ENCODE results near the gene SPAST. TPM values are rescaled to one million over a fixed set of nuclear protein-coding genes. Genes with fewer than 3 reads are reported as not detected.

The SPAST gene
- total RNA-seq, 1 donor from 2014 or later: 35.3 TPM

DNA sequence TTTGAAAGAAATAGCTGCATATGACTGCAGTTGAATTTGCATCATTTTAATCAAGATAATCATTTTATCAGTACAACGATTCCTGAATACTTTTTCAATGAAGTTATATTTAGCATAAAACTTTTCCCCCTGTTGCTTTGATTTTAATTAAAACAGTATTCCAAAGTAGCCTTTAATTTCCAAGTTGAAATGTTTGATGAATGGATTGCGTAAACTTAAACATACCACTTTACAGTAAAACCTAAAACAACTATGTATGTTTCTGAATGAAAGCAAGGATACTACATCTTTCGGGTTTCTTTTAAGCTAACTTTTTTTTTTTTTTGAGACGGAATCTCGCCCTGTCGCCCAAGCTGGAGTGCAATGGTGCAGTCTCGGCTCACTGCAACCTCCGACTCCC lies 1.4 kb downstream of the SPAST start:
- Mint-ChIP-seq H3K4me3 (peak overlapping the region; percentile 97), H3K27me3 (ENCODE audit: low read depth) (no peaks in the 10 kb centered on the region), H3K4me1 (peaks cover 24% of the 10 kb centered on the region), H3K36me3 (peaks cover 1% of the 10 kb centered on the region), H3K27ac (peak overlapping the region; percentile 93), H3K9me3 (no peaks in the 10 kb centered on the region)
- DNase-seq (ENCODE audit: low spot score in 2 of 2, unreplicated experiment in 2 of 2): no peak
- TF ChIP-seq, protein P1, sequence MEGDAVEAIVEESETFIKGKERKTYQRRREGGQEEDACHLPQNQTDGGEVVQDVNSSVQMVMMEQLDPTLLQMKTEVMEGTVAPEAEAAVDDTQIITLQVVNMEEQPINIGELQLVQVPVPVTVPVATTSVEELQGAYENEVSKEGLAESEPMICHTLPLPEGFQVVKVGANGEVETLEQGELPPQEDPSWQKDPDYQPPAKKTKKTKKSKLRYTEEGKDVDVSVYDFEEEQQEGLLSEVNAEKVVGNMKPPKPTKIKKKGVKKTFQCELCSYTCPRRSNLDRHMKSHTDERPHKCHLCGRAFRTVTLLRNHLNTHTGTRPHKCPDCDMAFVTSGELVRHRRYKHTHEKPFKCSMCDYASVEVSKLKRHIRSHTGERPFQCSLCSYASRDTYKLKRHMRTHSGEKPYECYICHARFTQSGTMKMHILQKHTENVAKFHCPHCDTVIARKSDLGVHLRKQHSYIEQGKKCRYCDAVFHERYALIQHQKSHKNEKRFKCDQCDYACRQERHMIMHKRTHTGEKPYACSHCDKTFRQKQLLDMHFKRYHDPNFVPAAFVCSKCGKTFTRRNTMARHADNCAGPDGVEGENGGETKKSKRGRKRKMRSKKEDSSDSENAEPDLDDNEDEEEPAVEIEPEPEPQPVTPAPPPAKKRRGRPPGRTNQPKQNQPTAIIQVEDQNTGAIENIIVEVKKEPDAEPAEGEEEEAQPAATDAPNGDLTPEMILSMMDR (IDR thresholded peaks at IDR 0.05; ENCODE audit: unreplicated experiment): no peak

DNA sequence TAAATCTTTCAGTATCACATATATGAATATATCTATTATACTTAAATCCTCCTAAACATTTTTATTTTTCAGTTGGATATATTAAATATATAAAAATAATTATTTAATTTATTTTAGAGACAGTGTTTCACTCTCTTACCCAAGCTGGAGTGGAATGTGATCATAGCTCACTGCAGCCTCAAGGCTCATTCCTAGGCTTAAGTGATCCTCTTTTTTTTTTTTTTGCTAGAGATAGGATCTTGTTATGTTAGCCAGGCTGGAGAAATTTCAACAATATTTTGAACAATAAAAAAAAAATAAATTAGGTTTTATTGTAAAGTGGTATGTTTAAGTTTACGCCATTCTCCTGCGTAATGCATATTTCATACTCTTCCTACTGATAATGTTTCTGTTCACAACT lies 4.2 kb downstream of the SPAST start:
- no peak overlapping the region for H3K27ac Mint-ChIP-seq
- no peaks in the 10 kb centered on the region for H3K9me3 Mint-ChIP-seq
- peaks cover 1% of the 10 kb centered on the region for H3K36me3 Mint-ChIP-seq
- H3K4me3 Mint-ChIP-seq: no peak overlapping the region
- H3K27me3 Mint-ChIP-seq (ENCODE audit: low read depth): no peaks in the 10 kb centered on the region
- DNase-seq (ENCODE audit: low spot score in 2 of 2, unreplicated experiment in 2 of 2): no peak
- peaks cover 23% of the 10 kb centered on the region for H3K4me1 Mint-ChIP-seq
- TF ChIP-seq, protein P1 (IDR thresholded peaks at IDR 0.05; ENCODE audit: unreplicated experiment): no peak

DNA sequence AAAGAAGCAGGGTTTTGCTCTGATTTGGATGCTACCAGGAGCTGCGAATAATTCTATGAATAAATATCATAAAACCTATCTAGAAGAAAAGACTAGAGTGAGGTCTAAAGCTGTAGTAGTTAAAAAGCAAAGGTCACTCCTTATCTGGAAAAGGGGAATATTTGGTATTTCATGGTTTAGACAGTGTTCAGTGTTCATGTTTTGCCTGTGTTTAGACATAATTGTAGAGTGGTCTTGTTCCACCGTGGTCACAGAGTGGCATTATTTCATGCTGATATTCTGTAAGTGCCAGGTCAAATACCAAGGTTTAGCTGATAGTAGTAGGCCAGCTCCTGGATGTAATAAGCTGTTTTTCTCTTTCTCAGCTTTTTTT lies 10.8 kb downstream of the SPAST start:
- DNase-seq (ENCODE audit: low spot score in 2 of 2, unreplicated experiment in 2 of 2): no peak
- TF ChIP-seq, protein P1 (IDR thresholded peaks at IDR 0.05; ENCODE audit: unreplicated experiment): no peak
- Mint-ChIP-seq H3K36me3 (peaks cover 12% of the 10 kb centered on the region), H3K27me3 (ENCODE audit: low read depth) (no peaks in the 10 kb centered on the region), H3K4me3 (no peak overlapping the region), H3K9me3 (no peaks in the 10 kb centered on the region), H3K4me1 (peaks cover 8% of the 10 kb centered on the region), H3K27ac (no peak overlapping the region)

DNA sequence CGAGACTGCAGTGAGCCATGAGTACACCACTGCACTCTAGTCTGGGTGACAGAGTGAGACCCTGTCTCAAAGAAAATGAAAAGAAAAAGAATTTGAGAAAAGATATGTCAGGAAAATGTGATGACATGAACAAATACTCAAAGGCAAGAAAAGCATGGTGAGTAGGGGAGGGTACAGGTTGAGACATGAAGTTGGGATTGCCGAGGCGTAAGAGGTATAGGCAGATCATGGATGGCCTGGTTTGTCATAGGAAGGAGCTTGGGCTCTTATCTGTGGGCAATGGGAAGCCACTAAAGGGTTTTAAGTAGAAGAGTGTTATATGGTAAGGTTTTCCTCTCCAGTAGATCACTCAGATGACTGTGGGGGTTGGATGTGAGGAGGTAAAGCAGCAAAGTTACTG lies 32.3 kb downstream of the SPAST start:
- TF ChIP-seq, protein P1 (IDR thresholded peaks at IDR 0.05; ENCODE audit: unreplicated experiment): no peak
- Mint-ChIP-seq H3K27me3 (ENCODE audit: low read depth) (no peaks in the 10 kb centered on the region), H3K27ac (no peak overlapping the region), H3K4me1 (no peaks in the 10 kb centered on the region), H3K4me3 (no peak overlapping the region), H3K36me3 (peaks cover 19% of the 10 kb centered on the region), H3K9me3 (peaks cover 5% of the 10 kb centered on the region)
- no peak for DNase-seq (ENCODE audit: low spot score in 2 of 2, unreplicated experiment in 2 of 2)

DNA sequence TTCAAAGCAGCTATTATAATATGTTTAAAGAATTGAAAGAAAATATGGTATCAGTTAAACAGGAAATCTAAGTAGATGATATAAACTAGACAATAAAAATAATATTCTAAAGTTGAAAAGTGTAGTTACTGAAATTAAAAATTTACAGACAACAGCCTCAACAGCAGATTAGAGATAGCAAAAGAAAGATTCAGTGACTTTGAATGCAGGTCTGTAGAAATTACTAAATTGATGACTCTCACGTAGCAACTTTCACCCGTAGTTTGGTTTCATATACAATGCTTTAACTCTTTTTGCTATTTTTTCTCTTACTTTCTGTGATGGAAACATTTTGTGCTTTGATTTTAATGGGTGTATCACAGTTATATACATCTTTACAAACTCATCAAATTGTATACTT lies 44.8 kb downstream of the SPAST start:
- Mint-ChIP-seq H3K4me1 (no peaks in the 10 kb centered on the region), H3K4me3 (no peak overlapping the region), H3K27me3 (ENCODE audit: low read depth) (no peaks in the 10 kb centered on the region), H3K36me3 (peaks cover 58% of the 10 kb centered on the region), H3K9me3 (peaks cover 39% of the 10 kb centered on the region), H3K27ac (no peak overlapping the region)
- TF ChIP-seq, protein P1 (IDR thresholded peaks at IDR 0.05; ENCODE audit: unreplicated experiment): no peak
- DNase-seq (ENCODE audit: low spot score in 2 of 2, unreplicated experiment in 2 of 2): no peak

DNA sequence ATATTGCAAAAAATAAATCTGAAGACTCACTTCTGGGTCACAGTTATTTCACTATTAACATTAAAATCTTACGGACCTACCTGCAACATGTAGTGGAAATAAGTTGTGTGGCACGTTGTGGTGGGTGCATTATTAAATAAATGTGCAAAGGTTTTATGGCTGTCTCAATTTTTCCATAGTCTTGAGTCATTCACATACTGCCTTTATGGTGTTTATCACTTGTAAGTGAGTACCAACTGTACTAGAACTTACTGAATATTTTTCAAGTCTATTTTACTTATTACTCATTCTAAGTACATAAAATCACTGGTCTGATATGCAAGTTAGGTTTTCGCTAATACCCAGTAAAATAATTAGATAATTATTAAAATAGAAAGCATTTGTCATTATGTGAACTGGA lies 54.7 kb downstream of the SPAST start:
- peaks cover 27% of the 10 kb centered on the region for H3K36me3 Mint-ChIP-seq
- no peaks in the 10 kb centered on the region for H3K4me1 Mint-ChIP-seq
- H3K4me3 Mint-ChIP-seq: no peak overlapping the region
- no peak overlapping the region for H3K27ac Mint-ChIP-seq
- no peaks in the 10 kb centered on the region for H3K9me3 Mint-ChIP-seq
- H3K27me3 Mint-ChIP-seq (ENCODE audit: low read depth): no peaks in the 10 kb centered on the region
- no peak for DNase-seq (ENCODE audit: low spot score in 2 of 2, unreplicated experiment in 2 of 2)
- TF ChIP-seq, protein P1 (IDR thresholded peaks at IDR 0.05; ENCODE audit: unreplicated experiment): no peak

Measured in mesothelial cell of epicardium (in vitro differentiated cells).